GM18868 (cell line): ENCODE data around the gene HAUS3.

ENCODE experiments used
- ATAC-seq: cut with Tn5 transposase; IDR thresholded peaks from one replicate; pipeline ENCODE4 v1.9.1; 2021; ENCODE audit warnings: mild to moderate bottlenecking, moderate library complexity; ENCODE audit not compliant: unreplicated experiment

The HAUS3 gene

GRCh38 chr4:2264481-2265041 lies 22.6 kb upstream of the HAUS3 start:
- ATAC-seq: no peak

- no peak for ATAC-seq
Observed at GRCh38 chr4:2263926-2264321, 22.0 kb upstream of the HAUS3 start.

GRCh38 chr4:2262944-2263250 lies 21.0 kb upstream of the HAUS3 start:
- ATAC-seq: no peak

DNA sequence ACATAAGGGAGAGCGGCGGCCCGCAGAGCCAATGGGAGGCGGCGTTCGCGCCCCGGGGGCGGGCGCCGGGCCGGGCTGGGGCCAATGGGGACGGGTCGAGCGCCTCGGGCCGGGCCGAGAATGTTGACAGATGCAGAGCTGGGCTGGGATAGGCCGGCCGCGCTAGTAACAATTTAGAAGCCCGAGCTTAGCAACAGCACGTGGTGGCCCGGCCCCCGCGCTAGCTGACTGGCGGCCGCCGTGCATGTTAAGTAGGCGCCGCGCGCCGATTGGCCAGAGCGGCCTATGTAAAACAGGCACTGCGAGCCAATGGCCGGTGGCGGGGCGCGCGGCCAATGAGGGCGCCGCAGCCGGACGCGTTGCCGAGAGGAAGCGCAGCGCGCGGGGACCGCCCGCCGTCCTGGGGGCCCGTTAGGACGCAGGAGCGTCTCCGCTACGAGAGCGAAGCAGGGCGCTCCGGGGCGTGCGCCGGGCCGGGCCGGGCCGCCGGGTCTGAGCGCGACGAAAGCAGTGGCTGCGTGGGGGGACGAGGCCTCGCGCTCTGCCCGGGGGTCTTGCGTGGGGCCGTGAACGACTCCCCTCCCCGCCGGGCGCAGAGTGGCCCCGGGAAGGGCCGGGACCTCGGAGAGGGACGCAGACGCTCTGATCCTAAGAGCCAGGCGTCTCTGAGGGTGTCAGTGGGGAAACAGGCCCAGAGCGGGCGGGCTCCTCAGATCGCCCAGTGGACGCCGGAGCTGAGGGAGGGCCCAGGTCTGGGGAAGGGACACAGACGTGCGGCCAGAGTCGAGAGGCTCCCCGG lies 20.4 kb upstream of the HAUS3 start:
- peak; percentile 91 for ATAC-seq

DNA sequence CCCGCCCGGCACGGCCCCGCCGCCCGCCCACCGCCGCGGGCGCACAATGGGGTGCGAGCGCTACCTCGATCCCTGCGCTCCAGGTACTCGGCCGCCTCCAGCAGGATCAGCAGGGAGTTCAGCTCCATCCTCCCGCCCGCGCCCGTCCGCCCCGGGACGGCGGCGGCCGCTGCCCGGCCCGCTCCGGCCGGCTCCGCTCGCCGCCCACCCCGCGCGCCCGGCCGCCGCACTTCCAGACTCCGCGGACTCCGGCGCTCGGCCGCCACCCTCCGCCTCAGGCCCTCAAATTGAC lies 19.9 kb upstream of the HAUS3 start, which contains the start of gene MXD4:
MXD4 (minus strand) TSS at position 257 of the 292 bp plus-strand sequence; CDS start at position 128, 129 bp downstream.
- peak; percentile 1 for ATAC-seq

DNA sequence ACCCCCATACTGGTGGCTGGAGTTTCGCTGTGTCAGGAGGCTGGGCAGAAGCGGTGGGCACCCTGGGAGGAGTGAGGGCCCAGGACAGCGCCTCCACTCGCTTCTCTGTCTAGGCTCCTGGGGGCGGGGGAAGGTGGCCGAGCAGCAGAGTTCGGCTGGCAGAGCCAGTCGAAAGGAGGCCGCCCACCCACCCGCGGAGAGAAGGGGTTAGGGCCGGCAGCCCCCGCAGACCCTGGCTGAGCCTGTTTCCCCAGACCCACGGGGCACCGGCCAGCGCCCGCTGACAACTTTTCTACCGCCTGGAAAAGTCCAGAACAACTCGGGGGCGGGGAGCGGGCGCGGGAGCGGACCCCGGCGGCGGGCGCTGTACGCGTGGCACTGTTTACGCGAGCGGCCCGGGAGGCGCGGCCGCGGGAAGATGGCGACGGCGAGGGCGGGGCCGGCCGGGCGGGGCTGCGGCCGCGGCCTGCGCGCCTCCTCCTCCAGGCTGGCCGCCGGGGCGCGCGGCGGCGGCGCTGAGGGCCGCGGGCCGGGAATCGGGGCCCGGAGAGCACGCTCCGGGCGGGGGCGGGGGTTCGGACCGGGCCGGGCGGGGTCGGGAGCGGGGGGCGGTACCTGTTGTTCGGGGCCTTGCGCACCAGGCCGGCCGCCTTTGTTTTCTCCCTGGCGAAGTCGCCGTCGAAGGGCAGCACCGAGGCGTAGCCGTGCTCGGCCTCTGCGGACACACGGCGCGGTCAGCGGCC lies 19.4 kb upstream of the HAUS3 start:
- peak; percentile 20 for ATAC-seq

DNA sequence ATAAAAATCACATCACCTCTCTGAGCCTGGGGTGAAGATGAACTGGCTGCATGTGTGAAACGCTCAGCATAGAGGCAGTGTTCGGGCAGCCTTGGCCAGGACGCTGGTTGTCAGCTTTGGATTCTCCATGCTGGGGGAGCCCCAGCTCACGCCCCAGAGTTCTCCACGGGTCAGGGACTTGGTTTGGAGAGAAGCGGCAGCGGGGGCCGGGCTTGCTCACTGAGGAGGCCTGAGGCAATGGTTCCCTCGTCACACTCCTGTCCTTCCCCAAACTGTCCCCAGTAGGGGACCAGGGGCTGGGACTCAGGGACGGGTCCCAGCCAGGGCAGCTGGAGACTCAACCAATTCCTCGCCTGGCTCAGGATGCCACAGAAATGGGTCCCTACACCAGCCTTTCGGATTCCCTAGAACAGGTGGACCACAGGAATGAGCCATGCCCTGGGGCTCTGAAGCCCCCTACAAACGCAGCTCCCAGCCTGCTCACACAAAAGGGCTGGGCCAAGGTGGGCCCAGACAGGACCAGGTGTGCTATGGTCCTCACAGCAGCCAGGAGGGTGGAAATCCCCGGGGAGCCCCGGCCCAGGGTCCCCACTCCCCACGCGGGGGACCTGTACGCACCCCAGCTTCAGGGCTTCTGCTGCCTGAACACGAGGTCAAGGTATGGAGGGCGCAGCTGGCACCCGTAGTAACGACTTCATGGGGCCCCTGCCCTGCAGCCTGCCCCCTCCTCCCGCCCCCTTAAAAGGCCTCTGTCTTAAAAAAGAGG lies 18.6 kb upstream of the HAUS3 start:
- ATAC-seq: no peak

DNA sequence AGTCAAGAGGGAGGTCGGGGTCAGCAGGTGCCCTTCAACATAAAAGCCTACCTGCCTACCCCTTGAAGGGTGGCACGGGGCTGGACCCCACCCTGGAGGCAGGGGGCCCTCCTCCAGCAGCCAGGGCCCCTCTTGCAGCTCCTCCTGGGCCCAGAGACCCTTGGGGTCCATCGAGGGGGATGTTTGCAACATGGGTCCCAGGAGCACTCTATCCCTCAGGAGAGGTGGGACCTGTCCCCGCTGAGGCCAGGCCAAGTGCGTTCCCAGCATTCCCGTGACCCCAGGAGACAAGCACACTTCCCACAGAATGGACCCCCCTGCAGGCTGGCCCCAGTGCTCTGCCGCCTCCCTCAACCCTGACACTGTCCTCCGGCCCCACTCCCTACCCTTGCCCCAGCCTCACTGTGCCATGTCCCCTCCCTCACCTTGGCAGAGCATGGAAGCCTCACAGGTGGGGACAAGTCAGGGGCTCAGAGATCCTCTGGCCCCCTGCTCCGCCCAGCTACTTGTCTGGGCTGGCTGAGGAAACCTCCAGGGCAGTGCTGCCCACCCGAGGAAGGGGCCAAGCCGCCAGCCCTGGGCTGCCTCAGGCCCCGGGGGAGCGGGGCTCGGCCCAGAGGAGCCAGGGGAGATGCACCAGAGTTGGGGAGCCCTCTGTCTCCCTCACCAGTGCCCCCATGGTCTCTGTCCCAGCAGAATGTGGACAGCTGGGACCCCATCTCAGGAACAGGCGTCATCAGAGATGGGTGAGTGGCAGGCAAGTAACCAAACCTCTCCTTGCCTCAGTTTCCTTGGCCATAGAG lies 17.8 kb upstream of the HAUS3 start:
- ATAC-seq: no peak

- ATAC-seq: no peak
Observed at GRCh38 chr4:2259036-2259540, 17.2 kb upstream of the HAUS3 start.

DNA sequence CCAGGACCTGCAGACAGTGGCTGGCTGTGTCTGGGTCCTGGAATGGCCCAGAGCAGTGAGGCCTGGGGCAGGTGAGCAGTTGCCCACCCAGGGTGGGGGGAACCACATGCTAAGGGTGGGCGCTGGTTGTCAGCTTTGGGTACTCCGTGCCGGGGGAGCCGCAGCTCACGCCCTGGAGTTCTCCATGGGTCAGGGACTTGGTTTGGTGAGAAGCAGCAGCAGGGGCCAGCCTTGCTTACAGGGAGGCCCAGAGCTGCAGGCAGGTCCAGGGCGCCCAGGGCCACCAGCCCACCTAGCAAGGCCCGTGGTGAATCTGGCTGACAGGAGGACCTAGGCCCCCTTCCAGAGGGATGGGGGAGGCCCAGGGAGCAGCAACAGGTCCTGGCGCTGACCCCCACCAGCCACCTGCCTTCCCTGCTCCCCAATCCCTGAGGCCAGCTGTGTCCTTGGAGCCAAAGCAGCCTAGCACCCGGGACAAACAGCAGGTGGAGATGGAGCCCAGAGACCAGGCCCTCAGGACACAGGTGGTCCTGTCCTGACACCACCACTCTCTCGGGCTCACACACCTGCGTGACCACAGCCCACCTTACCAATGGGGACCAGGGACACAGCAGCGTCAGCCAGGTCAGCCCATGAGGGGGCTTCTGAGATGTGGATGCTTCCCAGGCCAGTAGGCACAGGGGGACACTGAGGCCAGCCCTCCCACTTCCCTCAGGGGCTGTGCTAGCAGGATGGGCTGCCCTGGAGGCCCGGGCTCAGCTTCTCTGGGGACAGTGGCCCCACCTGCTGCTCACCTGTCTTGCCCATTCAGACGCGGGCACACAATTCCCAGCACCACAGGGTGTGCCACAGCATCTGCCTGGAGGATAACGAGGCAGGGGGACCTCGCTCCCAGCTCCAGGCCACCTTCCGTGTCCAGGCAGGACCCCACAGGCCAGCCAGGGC lies 16.4 kb upstream of the HAUS3 start:
- ATAC-seq: no peak

GRCh38 chr4:2257361-2258081 lies 15.6 kb upstream of the HAUS3 start:
- no peak for ATAC-seq

DNA sequence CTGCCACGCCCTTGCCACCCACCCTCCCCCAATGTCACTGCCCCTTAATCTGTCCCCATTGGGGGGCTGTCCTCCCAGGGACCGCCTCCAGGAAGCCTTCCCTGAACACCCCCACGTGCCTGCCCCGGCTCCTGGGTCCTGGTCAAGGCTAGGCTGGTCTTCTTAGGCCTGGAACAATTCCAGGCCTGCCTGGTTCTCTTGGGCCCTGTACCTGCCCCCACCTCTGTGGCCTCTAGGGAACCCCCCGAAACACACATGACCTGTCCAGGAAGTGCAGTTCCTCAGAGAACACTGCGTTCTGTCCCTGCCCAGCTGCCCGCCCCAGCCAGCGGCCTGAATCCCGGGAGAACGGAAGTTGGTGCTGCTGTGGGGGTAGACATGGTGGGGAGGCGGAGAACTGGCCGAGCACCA lies 14.9 kb upstream of the HAUS3 start:
- no peak for ATAC-seq

- ATAC-seq: no peak
Observed at GRCh38 chr4:2256156-2256731, 14.3 kb upstream of the HAUS3 start.

DNA sequence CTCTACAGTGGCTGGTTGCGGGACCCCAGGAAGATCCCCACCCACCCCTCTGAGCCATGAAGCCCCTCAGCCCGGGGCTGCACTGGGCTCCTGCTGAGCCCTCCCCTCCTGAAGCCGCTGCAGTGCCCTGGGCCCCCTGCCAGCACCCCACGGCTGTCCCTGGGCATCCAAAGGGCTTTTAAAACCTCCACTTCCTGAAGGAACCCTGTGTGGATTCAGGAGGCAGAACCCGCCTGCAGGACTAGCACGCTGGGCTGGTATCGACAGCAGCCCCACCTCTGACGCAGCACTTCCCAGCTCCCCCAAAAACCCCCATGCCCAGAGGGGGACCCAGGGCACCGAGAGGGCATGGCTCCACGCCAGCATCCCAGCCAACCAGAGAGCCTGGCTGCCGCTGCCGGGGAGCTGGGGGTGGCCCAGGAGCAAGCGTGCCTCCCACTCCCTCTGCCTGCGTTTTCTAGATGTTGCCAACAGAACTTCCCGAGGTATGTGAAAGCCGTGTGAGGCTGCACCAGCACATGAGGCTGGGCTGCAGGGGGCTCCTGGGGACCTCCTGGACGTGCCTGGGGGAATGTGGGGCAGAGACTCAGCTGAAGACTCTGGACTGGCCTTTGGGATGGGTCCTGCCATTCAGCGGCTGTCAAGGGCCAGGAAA lies 13.7 kb upstream of the HAUS3 start:
- no peak for ATAC-seq

DNA sequence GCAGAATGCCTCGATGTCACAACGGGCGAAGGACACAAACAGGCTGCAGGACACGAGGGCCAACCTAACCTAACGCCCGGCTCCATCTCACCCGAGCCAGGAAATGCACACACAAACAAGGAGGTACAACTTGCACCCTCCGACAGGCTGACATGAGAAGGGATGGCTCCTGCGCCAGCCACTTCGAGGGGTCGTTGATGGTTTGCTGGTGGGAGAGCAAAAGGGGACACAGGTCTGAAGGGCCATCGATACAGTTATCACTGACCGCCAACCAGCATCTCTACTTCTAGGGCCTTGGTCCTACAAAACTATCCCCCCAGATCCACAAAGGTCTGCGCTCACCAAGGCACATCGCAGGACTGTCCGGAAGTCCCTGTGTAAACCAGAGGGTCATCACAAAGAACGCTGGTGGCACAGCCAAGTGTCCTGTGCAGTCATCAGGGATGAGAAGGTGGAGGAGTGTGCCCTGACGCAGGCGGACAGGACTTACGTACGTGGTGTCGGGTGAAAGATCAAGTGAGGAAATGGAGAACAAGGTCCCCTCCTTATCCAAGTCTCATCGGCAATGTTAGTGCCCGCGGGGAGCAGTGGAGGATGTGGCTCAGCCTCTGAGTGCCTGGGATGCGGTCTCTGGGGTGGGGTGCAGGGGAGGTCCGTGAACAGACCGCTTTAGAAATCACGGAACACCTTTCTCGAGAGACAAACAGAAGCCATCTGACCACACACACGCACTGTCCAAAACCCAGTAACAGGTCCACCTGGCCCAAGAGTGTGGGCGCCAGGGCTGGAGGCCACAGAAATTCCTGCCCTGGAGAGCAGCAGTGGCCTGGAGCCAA lies 13.0 kb upstream of the HAUS3 start:
- no peak for ATAC-seq

DNA sequence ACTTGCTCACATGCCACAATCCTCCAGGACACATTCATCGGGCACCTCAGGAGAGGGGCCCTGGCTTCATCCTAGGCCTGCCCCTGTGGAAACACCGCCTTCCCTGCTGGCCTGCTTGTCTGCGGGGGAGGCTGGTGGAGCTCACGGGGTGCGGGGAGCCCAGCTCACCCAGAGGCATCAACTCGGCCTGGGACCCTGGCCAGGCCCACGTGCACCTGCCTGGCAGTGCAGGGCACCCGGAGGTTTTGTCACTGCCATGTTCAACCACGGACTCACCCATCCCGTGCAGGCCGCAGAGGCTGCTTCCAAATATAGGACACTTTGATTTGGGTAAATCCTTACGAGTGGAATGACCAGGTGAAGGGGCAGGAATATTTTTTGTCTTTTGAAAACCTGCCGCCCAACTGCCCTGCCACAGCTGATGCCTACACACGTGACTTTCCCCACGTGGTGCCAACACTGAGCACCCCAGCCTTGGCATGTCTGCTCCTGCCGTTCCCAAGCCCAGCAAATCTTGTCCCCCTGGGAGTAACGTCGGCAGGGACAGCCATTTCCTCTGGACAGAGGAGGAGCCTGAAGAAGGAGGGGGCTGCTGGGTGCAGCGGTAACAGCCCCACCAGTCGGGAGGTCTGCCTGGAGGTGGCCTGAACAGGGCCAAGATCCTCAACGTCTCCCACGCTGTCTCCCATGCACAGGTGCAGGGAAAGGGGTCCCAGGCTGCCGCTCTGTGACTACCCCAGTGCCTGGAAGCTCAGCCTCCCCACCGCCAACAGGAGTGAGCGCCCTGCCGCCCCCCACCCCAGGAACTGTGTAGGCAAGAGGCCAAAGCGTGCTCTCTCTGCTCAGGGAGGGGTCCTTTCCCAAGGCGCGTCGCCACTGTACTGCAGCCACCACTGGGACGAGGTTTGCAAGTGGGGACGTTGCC lies 11.5 kb upstream of the HAUS3 start:
- ATAC-seq: no peak
